Measurements from ENCODE around the gene COG5. TPM values are rescaled to one million over a fixed set of nuclear protein-coding genes. Genes with fewer than 3 reads are reported as not detected.
A peak's percentile ranks its signal among the peaks of the same experiment; 100 is the strongest.

Gene COG5
- total and polyA plus RNA-seq, 9 of the 15 experiments (the other 6 are each of a cell fraction or from before 2014, with no cell fraction given) = 15.3 to 75.1 (median 56.4) TPM

DNA sequence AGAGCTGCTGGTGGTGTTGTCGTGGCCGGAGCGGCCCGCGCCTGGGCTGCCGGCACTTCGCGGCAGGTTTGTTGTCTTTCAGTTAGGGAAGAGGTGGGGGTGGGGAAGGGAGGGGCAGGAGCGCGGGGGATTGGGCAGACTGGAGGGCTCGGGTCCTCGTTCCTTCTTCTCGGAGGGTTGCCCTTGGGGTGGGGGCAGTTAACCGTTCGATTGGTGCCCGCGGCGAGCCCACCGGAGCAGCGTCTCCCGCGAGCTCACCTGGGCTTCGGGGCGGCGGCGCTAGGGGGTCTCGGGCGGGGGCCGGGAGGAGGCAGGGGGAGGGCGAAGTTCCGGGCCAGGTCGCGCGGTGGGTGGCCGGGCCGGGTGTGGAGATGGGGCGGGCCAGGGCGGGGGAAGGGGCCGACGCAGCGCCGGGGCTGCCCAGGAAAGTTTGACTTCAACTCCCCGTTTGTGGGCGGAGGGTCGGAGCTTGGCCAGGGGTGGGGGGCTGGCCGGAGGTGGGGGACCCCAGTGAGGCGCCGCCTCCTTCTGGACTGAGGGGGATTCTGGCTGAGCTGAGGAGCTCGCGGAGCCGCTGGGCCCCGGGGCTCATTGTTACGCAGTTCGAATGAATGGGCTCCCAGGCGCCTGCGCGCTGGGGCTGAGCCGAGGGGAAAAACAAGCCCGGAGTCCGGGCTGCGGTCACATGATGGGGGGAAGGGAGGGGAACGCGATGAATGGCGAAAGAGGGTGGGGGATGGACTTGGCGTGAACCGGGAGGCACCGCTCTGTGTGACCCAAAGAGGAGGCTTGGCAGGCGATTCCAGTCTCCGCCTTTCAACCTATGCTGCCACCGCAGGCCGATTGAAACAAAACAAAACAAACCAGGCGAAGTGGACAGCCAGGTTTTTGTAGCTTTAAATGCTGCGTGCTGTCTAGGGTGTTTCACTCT, 394.3 kb downstream of the COG5 start (continued):
- TF ChIP-seq TRIM24 (IDR thresholded peaks at IDR 0.05) (peak; percentile 86 to 91), NEUROD1 (IDR thresholded peaks at IDR 0.05; ENCODE audit: borderline replicate concordance, low read depth, low read length, partially characterized antibody) (no peak), XRCC4 (IDR thresholded peaks at IDR 0.05; ENCODE audit: extremely low read depth, insufficient read depth, insufficient read length) (no peak), ZNF217 (CRISPR knock-in tag; IDR thresholded peaks at IDR 0.05) (no peak), HDAC1 (IDR thresholded peaks at IDR 0.05) (peak in 1 of 2 experiments; percentile 98; a peak in 2 of 4 replicates), ZKSCAN1 (IDR thresholded peaks at IDR 0.05; ENCODE audit: low read depth, low read length) (peak; percentile 72), PKNOX1 (IDR thresholded peaks at IDR 0.05) (peak; percentile 51; the same call in 1 of the 2 replicates), NELFE (IDR thresholded peaks at IDR 0.05; ENCODE audit: insufficient read depth, insufficient read length) (no peak), MTF1 (CRISPR knock-in tag; IDR thresholded peaks at IDR 0.05; ENCODE audit: borderline replicate concordance) (no peak), ZNF184 (CRISPR knock-in tag; IDR thresholded peaks at IDR 0.05) (no peak), ZBTB49 (CRISPR knock-in tag; IDR thresholded peaks at IDR 0.05; ENCODE audit: borderline replicate concordance) (no peak), ZNF121 (CRISPR knock-in tag; conservative IDR thresholded peaks at IDR 0.05) (no peak), RBM14 (IDR thresholded peaks at IDR 0.05; ENCODE audit: borderline replicate concordance, insufficient read depth, low read depth, low read length) (no peak), NBN (IDR thresholded peaks at IDR 0.05; ENCODE audit: low read depth) (peak; percentile 92), ETV5 (CRISPR knock-in tag; IDR thresholded peaks at IDR 0.05; ENCODE audit: low read depth) (peak; percentile 76), NFATC3 (IDR thresholded peaks at IDR 0.05) (no peak), ELF1 (tag; IDR thresholded peaks at IDR 0.05) (peak; percentile 64), RFX1 (IDR thresholded peaks at IDR 0.05) (no peak), XRCC5 (IDR thresholded peaks at IDR 0.05; ENCODE audit: low read depth, low read length) (peak; percentile 90), SREBF2 (CRISPR knock-in tag; IDR thresholded peaks at IDR 0.05) (0 out of 2 replicates have a peak, but pooled peaks have one; percentile 50), POLR2H (tag; IDR thresholded peaks at IDR 0.05; ENCODE audit: low read depth) (no peak)
- TF ChIP-seq, protein P1, sequence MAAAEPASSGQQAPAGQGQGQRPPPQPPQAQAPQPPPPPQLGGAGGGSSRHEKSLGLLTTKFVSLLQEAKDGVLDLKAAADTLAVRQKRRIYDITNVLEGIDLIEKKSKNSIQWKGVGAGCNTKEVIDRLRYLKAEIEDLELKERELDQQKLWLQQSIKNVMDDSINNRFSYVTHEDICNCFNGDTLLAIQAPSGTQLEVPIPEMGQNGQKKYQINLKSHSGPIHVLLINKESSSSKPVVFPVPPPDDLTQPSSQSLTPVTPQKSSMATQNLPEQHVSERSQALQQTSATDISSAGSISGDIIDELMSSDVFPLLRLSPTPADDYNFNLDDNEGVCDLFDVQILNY (CRISPR knock-in tag; IDR thresholded peaks at IDR 0.05) = 0 out of 2 replicates have a peak, but pooled peaks have one; percentile 68
- TF ChIP-seq, protein P2, sequence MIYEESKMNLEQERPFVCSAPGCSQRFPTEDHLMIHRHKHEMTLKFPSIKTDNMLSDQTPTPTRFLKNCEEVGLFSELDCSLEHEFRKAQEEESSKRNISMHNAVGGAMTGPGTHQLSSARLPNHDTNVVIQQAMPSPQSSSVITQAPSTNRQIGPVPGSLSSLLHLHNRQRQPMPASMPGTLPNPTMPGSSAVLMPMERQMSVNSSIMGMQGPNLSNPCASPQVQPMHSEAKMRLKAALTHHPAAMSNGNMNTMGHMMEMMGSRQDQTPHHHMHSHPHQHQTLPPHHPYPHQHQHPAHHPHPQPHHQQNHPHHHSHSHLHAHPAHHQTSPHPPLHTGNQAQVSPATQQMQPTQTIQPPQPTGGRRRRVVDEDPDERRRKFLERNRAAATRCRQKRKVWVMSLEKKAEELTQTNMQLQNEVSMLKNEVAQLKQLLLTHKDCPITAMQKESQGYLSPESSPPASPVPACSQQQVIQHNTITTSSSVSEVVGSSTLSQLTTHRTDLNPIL (CRISPR knock-in tag; IDR thresholded peaks at IDR 0.05) = no peak
